GM12875 (cell line): ENCODE data around the gene MAST3.

Experiments
- H3K4me3 ChIP-seq: one replicate; pipeline ENCODE4 v1.5.1; 2011; ENCODE audit warnings: low read depth, low read length, control low read depth
- CTCF ChIP-seq: IDR thresholded peaks from 2 replicates; pipeline ENCODE4 v1.5.1; 2011; ENCODE audit warnings: low read depth, mild to moderate bottlenecking, control low read depth, inconsistent platforms, low read length, moderate library complexity, borderline replicate concordance; ENCODE audit not compliant: insufficient read depth

MAST3 gene

GRCh38 chr19:18144361-18144760 lies 46.8 kb downstream of the MAST3 start:
- no peak for TF ChIP-seq CTCF
- H3K4me3 ChIP-seq: no peak overlapping the region

DNA sequence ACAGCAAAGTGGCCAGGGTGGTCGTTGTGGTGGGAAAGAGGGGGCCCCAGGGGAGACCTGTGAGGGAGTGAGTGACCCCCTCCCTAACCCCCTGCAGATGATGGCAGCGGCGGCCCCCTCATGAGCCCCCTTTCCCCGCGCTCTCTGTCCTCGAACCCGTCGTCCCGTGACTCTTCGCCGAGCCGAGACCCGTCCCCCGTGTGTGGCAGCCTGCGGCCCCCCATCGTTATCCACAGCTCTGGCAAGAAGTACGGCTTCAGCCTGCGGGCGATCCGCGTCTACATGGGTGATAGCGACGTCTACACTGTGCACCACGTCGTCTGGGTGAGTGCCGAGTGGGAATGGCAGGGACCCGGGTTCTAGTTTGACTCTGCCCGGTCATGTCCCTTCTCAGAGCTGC lies 47.3 kb downstream of the MAST3 start:
- no peak for TF ChIP-seq CTCF
- no peak overlapping the region for H3K4me3 ChIP-seq

- H3K4me3 ChIP-seq: no peak overlapping the region
- no peak for TF ChIP-seq CTCF
These were observed 47.9 kb downstream of the MAST3 start for GRCh38 chr19:18145391-18145999.

DNA sequence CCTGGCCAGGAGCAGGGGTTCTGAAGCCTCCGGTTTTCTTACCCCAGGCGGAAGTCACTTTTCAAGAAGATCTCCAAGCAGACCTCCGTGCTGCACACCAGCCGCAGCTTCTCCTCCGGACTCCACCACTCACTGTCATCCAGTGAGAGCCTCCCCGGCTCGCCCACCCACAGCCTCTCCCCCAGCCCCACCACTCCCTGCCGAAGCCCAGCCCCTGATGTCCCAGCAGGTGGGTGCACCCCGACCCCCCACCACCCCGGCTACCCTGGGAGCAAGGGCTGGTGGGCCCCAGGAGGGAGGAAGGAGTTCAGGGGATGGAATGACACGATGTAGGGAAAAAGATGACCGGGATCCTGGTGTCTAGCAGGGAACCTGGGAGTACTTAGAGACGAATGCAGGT lies 49.8 kb downstream of the MAST3 start:
- no peak for TF ChIP-seq CTCF
- no peak overlapping the region for H3K4me3 ChIP-seq

- H3K4me3 ChIP-seq: no peak overlapping the region
- TF ChIP-seq CTCF: no peak
These were observed 52.0 kb downstream of the MAST3 start for GRCh38 chr19:18149596-18149975.

GRCh38 chr19:18150776-18151624 lies 53.4 kb downstream of the MAST3 start:
- no peak overlapping the region for H3K4me3 ChIP-seq
- no peak for TF ChIP-seq CTCF

GRCh38 chr19:18152442-18152816 lies 54.9 kb downstream of the MAST3 start:
- H3K4me3 ChIP-seq: peak overlapping the region; percentile 63
- TF ChIP-seq CTCF: peak; percentile 82
